GM12874 (cell line): Measurements from ENCODE around the gene SUCLG2.

Source experiments
- TF ChIP-seq, protein P1 (sequence below): IDR thresholded peaks from 2 replicates; pipeline ENCODE4 v1.5.1; 2011; ENCODE audit warnings: low read depth, mild to moderate bottlenecking, control low read depth, low read length, moderate library complexity; ENCODE audit not compliant: insufficient read depth

SUCLG2 gene

GRCh38 chr3:67580430-67581000 is 73.9 kb downstream of the SUCLG2 start:
- TF ChIP-seq, protein P1, sequence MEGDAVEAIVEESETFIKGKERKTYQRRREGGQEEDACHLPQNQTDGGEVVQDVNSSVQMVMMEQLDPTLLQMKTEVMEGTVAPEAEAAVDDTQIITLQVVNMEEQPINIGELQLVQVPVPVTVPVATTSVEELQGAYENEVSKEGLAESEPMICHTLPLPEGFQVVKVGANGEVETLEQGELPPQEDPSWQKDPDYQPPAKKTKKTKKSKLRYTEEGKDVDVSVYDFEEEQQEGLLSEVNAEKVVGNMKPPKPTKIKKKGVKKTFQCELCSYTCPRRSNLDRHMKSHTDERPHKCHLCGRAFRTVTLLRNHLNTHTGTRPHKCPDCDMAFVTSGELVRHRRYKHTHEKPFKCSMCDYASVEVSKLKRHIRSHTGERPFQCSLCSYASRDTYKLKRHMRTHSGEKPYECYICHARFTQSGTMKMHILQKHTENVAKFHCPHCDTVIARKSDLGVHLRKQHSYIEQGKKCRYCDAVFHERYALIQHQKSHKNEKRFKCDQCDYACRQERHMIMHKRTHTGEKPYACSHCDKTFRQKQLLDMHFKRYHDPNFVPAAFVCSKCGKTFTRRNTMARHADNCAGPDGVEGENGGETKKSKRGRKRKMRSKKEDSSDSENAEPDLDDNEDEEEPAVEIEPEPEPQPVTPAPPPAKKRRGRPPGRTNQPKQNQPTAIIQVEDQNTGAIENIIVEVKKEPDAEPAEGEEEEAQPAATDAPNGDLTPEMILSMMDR, result no peak

- TF ChIP-seq, protein P1, result no peak
Measured at GRCh38 chr3:67578416-67578815, 76.0 kb downstream of the SUCLG2 start.

DNA sequence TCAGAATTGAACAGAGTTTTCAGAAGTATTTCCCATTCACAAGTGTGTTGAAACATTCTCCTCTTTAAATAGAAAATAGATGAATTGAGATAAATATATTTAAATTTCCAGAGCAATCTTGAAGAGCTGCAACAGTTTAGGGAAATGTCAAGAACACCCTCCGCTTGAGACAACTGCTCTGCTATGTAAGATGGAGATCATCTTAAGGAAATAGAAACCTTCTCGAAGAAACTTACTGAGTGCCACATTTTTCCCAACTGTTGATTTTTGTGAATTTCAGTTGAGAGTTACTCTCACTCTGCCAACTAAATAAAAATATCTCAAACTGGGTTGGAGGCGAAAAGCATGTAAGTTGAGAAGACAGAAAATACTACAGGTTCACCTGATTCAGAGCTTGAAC is 78.0 kb downstream of the SUCLG2 start:
- TF ChIP-seq, protein P1, result no peak

- TF ChIP-seq, protein P1, result no peak
Measured at GRCh38 chr3:67569324-67569723, 85.1 kb downstream of the SUCLG2 start.

DNA sequence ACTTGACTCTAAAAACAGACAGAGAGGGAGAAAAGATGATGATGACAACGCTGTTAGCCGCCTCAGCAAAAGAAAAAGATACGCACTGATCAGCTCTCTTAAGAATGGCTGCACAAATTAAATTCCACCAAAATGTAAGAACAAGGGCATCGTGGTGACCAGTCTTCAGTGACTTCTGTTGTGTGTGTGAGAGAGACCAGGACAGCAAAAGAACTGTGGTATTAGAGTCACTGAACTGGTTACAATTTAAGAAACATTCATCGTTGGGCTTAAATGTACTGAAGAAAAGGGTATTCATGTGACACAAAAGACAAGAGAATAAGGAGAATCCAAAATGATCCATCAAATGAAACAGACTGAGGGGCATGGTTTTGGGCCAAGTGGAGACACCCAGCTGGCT is 86.5 kb downstream of the SUCLG2 start:
- TF ChIP-seq, protein P1, result no peak

- TF ChIP-seq, protein P1, result no peak
Measured at GRCh38 chr3:67564973-67565372, 89.4 kb downstream of the SUCLG2 start.

GRCh38 chr3:67564008-67564407 is 90.4 kb downstream of the SUCLG2 start:
- TF ChIP-seq, protein P1, result no peak
